OCI-LY3 (cell line): ENCODE data around the gene UNC80.

ENCODE experiments used
- EZH2phosphoT487 ChIP-seq: fragments of 200-600 bp; shearing (Covaris generic); IDR thresholded peaks from 2 replicates; pipeline ENCODE4 v1.6.1; 2018; ENCODE audit warnings: antibody characterized with exemption, mixed run types, low read depth
- TF ChIP-seq, protein P1 (sequence below): fragments of 200-600, 300-600 bp; sonication (generic); IDR thresholded peaks from 2 replicates; pipeline ENCODE4 v1.5.1; 2014; ENCODE audit warnings: antibody characterized with exemption, low read length, low read depth

- TF ChIP-seq, protein P1, sequence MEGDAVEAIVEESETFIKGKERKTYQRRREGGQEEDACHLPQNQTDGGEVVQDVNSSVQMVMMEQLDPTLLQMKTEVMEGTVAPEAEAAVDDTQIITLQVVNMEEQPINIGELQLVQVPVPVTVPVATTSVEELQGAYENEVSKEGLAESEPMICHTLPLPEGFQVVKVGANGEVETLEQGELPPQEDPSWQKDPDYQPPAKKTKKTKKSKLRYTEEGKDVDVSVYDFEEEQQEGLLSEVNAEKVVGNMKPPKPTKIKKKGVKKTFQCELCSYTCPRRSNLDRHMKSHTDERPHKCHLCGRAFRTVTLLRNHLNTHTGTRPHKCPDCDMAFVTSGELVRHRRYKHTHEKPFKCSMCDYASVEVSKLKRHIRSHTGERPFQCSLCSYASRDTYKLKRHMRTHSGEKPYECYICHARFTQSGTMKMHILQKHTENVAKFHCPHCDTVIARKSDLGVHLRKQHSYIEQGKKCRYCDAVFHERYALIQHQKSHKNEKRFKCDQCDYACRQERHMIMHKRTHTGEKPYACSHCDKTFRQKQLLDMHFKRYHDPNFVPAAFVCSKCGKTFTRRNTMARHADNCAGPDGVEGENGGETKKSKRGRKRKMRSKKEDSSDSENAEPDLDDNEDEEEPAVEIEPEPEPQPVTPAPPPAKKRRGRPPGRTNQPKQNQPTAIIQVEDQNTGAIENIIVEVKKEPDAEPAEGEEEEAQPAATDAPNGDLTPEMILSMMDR, result no peak
- no peak for TF ChIP-seq EZH2phosphoT487
Measured at GRCh38 chr2:209969692-209970091, 198.1 kb downstream of the UNC80 start.
